Muscle layer of colon (tissue), 2 donors: Measurements from ENCODE around the gene ANAPC1.
"Not testable (repeated sequence)": the region's sequence is repeated elsewhere in the genome, so short reads cannot be mapped to it uniquely, and the experiment has no call there.

Experiments used
- H3K27ac ChIP-seq: one replicate; pipeline ENCODE4 v1.7.0; 2013; ENCODE audit warnings: low read depth, mild to moderate bottlenecking, low read length, moderate library complexity
- H3K27me3 ChIP-seq, 2 donors: one replicate each; pipeline ENCODE4 v1.7.0; 2013; ENCODE audit warnings: low read length in 2 of 2, mild to moderate bottlenecking in 2 of 2; ENCODE audit not compliant: insufficient read depth in 2 of 2, control insufficient read depth in 1 of 2
- H3K36me3 ChIP-seq: one replicate; pipeline ENCODE4 v1.7.0; 2013; ENCODE audit warnings: mild to moderate bottlenecking, low read length; ENCODE audit not compliant: insufficient read depth
- H3K4me1 ChIP-seq: one replicate; pipeline ENCODE4 v1.7.0; 2013; ENCODE audit warnings: mild to moderate bottlenecking, low read length; ENCODE audit not compliant: insufficient read depth
- H3K4me3 ChIP-seq, 2 donors: one replicate each; pipeline ENCODE4 v1.7.0; 2013; ENCODE audit warnings: low read length in 2 of 2, low read depth in 1 of 2, mild to moderate bottlenecking in 1 of 2, moderate library complexity in 1 of 2
- H3K9ac ChIP-seq: one replicate; pipeline ENCODE4 v1.7.0; 2013; ENCODE audit warnings: low read length
- H3K9me3 ChIP-seq: one replicate; pipeline ENCODE4 v1.7.0; 2013; ENCODE audit warnings: mild to moderate bottlenecking, low read length
- donor health status: abdominal sarcoma.
- donor health status: Adenocarcinoma of cecum.

ANAPC1 gene

GRCh38 chr2:111860005-111860404 lies 24.0 kb downstream of the ANAPC1 start:
- H3K9me3 ChIP-seq, H3K4me1 ChIP-seq, H3K27ac ChIP-seq, H3K36me3 ChIP-seq, H3K4me3 ChIP-seq, H3K27me3 ChIP-seq, H3K9ac ChIP-seq: not testable (repeated sequence)

GRCh38 chr2:111852544-111852943 lies 31.4 kb downstream of the ANAPC1 start:
- H3K9me3 ChIP-seq, H3K27me3 ChIP-seq, H3K4me1 ChIP-seq, H3K9ac ChIP-seq, H3K27ac ChIP-seq, H3K36me3 ChIP-seq, H3K4me3 ChIP-seq: not testable (repeated sequence)

- H3K4me1 ChIP-seq, H3K27ac ChIP-seq, H3K27me3 ChIP-seq, H3K36me3 ChIP-seq, H3K9ac ChIP-seq, H3K4me3 ChIP-seq, H3K9me3 ChIP-seq: not testable (repeated sequence)
Observed at GRCh38 chr2:111850646-111851045, 33.3 kb downstream of the ANAPC1 start.

GRCh38 chr2:111839625-111840282 lies 44.2 kb downstream of the ANAPC1 start:
- H3K27ac ChIP-seq, H3K27me3 ChIP-seq, H3K36me3 ChIP-seq, H3K4me3 ChIP-seq, H3K9me3 ChIP-seq, H3K4me1 ChIP-seq, H3K9ac ChIP-seq: not testable (repeated sequence)

- H3K27ac ChIP-seq, H3K4me3 ChIP-seq, H3K9me3 ChIP-seq, H3K36me3 ChIP-seq, H3K27me3 ChIP-seq, H3K4me1 ChIP-seq, H3K9ac ChIP-seq: not testable (repeated sequence)
Observed at GRCh38 chr2:111838992-111839391, 45.0 kb downstream of the ANAPC1 start.

- H3K27me3 ChIP-seq, H3K36me3 ChIP-seq, H3K4me3 ChIP-seq, H3K9ac ChIP-seq, H3K4me1 ChIP-seq, H3K27ac ChIP-seq, H3K9me3 ChIP-seq: not testable (repeated sequence)
Observed at GRCh38 chr2:111834221-111834620, 49.8 kb downstream of the ANAPC1 start.

- H3K4me1 ChIP-seq, H3K27ac ChIP-seq, H3K9me3 ChIP-seq, H3K4me3 ChIP-seq, H3K27me3 ChIP-seq, H3K9ac ChIP-seq, H3K36me3 ChIP-seq: not testable (repeated sequence)
Observed at GRCh38 chr2:111830479-111830878, 53.5 kb downstream of the ANAPC1 start.

- H3K27me3 ChIP-seq, H3K4me1 ChIP-seq, H3K36me3 ChIP-seq, H3K4me3 ChIP-seq, H3K9ac ChIP-seq, H3K27ac ChIP-seq, H3K9me3 ChIP-seq: not testable (repeated sequence)
Observed at GRCh38 chr2:111828217-111828766, 55.7 kb downstream of the ANAPC1 start.

GRCh38 chr2:111812970-111813622 lies 70.9 kb downstream of the ANAPC1 start:
- not testable (repeated sequence) for H3K27me3 ChIP-seq, H3K36me3 ChIP-seq, H3K9ac ChIP-seq, H3K4me1 ChIP-seq, H3K4me3 ChIP-seq, H3K27ac ChIP-seq, H3K9me3 ChIP-seq

- H3K9ac ChIP-seq, H3K36me3 ChIP-seq, H3K4me3 ChIP-seq, H3K27ac ChIP-seq, H3K4me1 ChIP-seq, H3K9me3 ChIP-seq, H3K27me3 ChIP-seq: not testable (repeated sequence)
Observed at GRCh38 chr2:111790633-111791032, 93.4 kb downstream of the ANAPC1 start.

- not testable (repeated sequence) for H3K27ac ChIP-seq, H3K9me3 ChIP-seq, H3K4me3 ChIP-seq, H3K9ac ChIP-seq, H3K27me3 ChIP-seq, H3K36me3 ChIP-seq, H3K4me1 ChIP-seq
Observed at GRCh38 chr2:111784081-111784480, 99.9 kb downstream of the ANAPC1 start.

GRCh38 chr2:111782195-111782594 lies 101.8 kb downstream of the ANAPC1 start:
- H3K4me3 ChIP-seq, H3K27ac ChIP-seq, H3K27me3 ChIP-seq, H3K9me3 ChIP-seq, H3K4me1 ChIP-seq, H3K9ac ChIP-seq, H3K36me3 ChIP-seq: not testable (repeated sequence)
